H9 (cell line): ENCODE data around the gene SP3. TPM values are rescaled to one million over a fixed set of nuclear protein-coding genes. Genes with fewer than 3 reads are reported as not detected.

Experiments
- DNase-seq: peaks from one replicate; pipeline ENCODE4 v3.0.0-alpha.2; 2017
- H2AFZ ChIP-seq: one replicate; pipeline ENCODE4 v1.6.1; 2013; ENCODE audit warnings: mild to moderate bottlenecking, low read length, control low read depth, moderate library complexity
- H2AK5ac ChIP-seq: 2 replicates; pipeline ENCODE4 v1.6.1; 2013; ENCODE audit warnings: low read length, control low read depth, mixed read lengths; ENCODE audit not compliant: insufficient read length
- H2BK120ac ChIP-seq: one replicate; pipeline ENCODE4 v1.6.1; 2013; ENCODE audit warnings: low read depth, mild to moderate bottlenecking, low read length, control low read depth, inconsistent platforms; ENCODE audit not compliant: poor library complexity, severe bottlenecking
- H2BK12ac ChIP-seq: 2 replicates; pipeline ENCODE4 v1.6.1; 2013; ENCODE audit warnings: low read length, control low read depth, mixed read lengths, low read depth; ENCODE audit not compliant: insufficient read length
- H2BK15ac ChIP-seq: 2 replicates; pipeline ENCODE4 v1.6.1; 2013; ENCODE audit warnings: low read depth, low read length, control low read depth
- H2BK20ac ChIP-seq: one replicate; pipeline ENCODE4 v1.6.1; 2013; ENCODE audit warnings: low read depth, mild to moderate bottlenecking, low read length, control low read depth, inconsistent platforms; ENCODE audit not compliant: poor library complexity, severe bottlenecking
- H2BK5ac ChIP-seq: 2 replicates; pipeline ENCODE4 v1.6.1; 2013; ENCODE audit warnings: low read length, control low read depth, mixed read lengths; ENCODE audit not compliant: insufficient read length
- H3K14ac ChIP-seq: 2 replicates; pipeline ENCODE4 v1.6.1; 2013; ENCODE audit warnings: low read length, control low read depth; ENCODE audit not compliant: insufficient read depth
- H3K18ac ChIP-seq: 2 replicates; pipeline ENCODE4 v1.6.1; 2013; ENCODE audit warnings: low read depth, mild to moderate bottlenecking, mixed read lengths, low read length, control low read depth; ENCODE audit not compliant: insufficient read length
- H3K23ac ChIP-seq: 2 replicates; pipeline ENCODE4 v1.6.1; 2013; ENCODE audit warnings: low read length, control low read depth, mixed read lengths, low read depth; ENCODE audit not compliant: insufficient read length
- H3K23me2 ChIP-seq: 2 replicates; pipeline ENCODE4 v1.6.1; 2013; ENCODE audit warnings: low read depth, mild to moderate bottlenecking, mixed read lengths, low read length, control low read depth; ENCODE audit not compliant: insufficient read length, poor library complexity, severe bottlenecking
- H3K27ac ChIP-seq: 2 replicates; pipeline ENCODE4 v1.5.1; 2013; ENCODE audit warnings: low read length, control low read depth, mixed read lengths, low read depth; ENCODE audit not compliant: insufficient read length
- H3K27me3 ChIP-seq: 2 replicates; pipeline ENCODE4 v1.6.1; 2013; ENCODE audit warnings: low read length, control low read depth, inconsistent platforms; ENCODE audit not compliant: insufficient read depth
- H3K4ac ChIP-seq: 2 replicates; pipeline ENCODE4 v1.6.1; 2013; ENCODE audit warnings: low read depth, mild to moderate bottlenecking, control low read depth, inconsistent platforms, low read length, moderate library complexity
- H3K4me1 ChIP-seq: 2 replicates; pipeline ENCODE4 v1.6.1; 2013; ENCODE audit warnings: low read length, control low read depth, inconsistent platforms; ENCODE audit not compliant: insufficient read depth
- H3K4me2 ChIP-seq: 2 replicates; pipeline ENCODE4 v1.6.1; 2013; ENCODE audit warnings: low read length, control low read depth, mixed read lengths; ENCODE audit not compliant: insufficient read length, insufficient read depth
- H3K56ac ChIP-seq: 2 replicates; pipeline ENCODE4 v1.6.1; 2013; ENCODE audit warnings: low read depth, mild to moderate bottlenecking, mixed read lengths, low read length, control low read depth; ENCODE audit not compliant: insufficient read length
- H3K79me1 ChIP-seq: 2 replicates; pipeline ENCODE4 v1.6.1; 2013; ENCODE audit warnings: low read depth, mild to moderate bottlenecking, moderate library complexity, low read length, control low read depth, inconsistent platforms; ENCODE audit not compliant: insufficient read depth, poor library complexity, severe bottlenecking
- H3K79me2 ChIP-seq: 2 replicates; pipeline ENCODE4 v1.6.1; 2013; ENCODE audit warnings: low read length, control low read depth, inconsistent platforms; ENCODE audit not compliant: insufficient read depth
- H3K9ac ChIP-seq: 2 replicates; pipeline ENCODE4 v1.6.1; 2013; ENCODE audit warnings: low read length, control low read depth, mixed read lengths; ENCODE audit not compliant: insufficient read length; ENCODE audit errors: extremely low read depth
- H3K9me3 ChIP-seq: one replicate; pipeline ENCODE4 v1.6.1; 2013; ENCODE audit warnings: low read depth, low read length, inconsistent platforms; ENCODE audit not compliant: control insufficient read depth
- H3T11ph ChIP-seq: one replicate; pipeline ENCODE4 v1.6.1; 2013; ENCODE audit warnings: mild to moderate bottlenecking, low read length, control low read depth, inconsistent platforms
- H4K20me1 ChIP-seq: one replicate; pipeline ENCODE4 v1.6.1; 2013; ENCODE audit not compliant: control insufficient read depth, insufficient read length, insufficient read depth
- H4K5ac ChIP-seq: 2 replicates; pipeline ENCODE4 v1.6.1; 2013; ENCODE audit warnings: low read depth, mild to moderate bottlenecking, mixed read lengths, low read length, control low read depth; ENCODE audit not compliant: insufficient read length
- H4K8ac ChIP-seq: replicated peaks from 2 replicates; pipeline ENCODE4 v1.6.1; 2013; ENCODE audit warnings: low read length, control low read depth, mixed read lengths, low read depth; ENCODE audit not compliant: insufficient read length
- H4K91ac ChIP-seq: 2 replicates; pipeline ENCODE4 v1.6.1; 2013; ENCODE audit warnings: low read depth, mild to moderate bottlenecking, moderate library complexity, mixed read lengths, low read length, control low read depth; ENCODE audit not compliant: insufficient read length
- H3K27ac Mint-ChIP-seq, 3 experiments: 2 replicates in 2 of 3; 3 replicates in 1 of 3; pipeline ENCODE4 v1.8.0; 2020 to 2021; ENCODE audit warnings: mixed read lengths in 3 of 3, mild to moderate bottlenecking in 1 of 3, moderate library complexity in 1 of 3
- H3K27me3 Mint-ChIP-seq: 2 replicates; pipeline ENCODE4 v1.8.0; 2021; ENCODE audit warnings: low read depth, mild to moderate bottlenecking, moderate library complexity, mixed read lengths
- H3K36me3 Mint-ChIP-seq, 3 experiments: 2 replicates in 2 of 3; 3 replicates in 1 of 3; pipeline ENCODE4 v1.8.0; 2020 to 2021; ENCODE audit warnings: low read depth in 3 of 3, mixed read lengths in 3 of 3; ENCODE audit not compliant: insufficient read depth in 1 of 3
- H3K4me1 Mint-ChIP-seq, 2 experiments: 2 replicates each; pipeline ENCODE4 v1.8.0; 2020; ENCODE audit warnings: mixed read lengths in 2 of 2
- H3K4me3 Mint-ChIP-seq, 2 experiments: 2 replicates in 1 of 2; 3 replicates in 1 of 2; pipeline ENCODE4 v1.8.0; 2020 to 2021; ENCODE audit warnings: mild to moderate bottlenecking in 2 of 2, mixed read lengths in 2 of 2, moderate library complexity in 1 of 2
- H3K9me3 Mint-ChIP-seq, 2 experiments: 2 replicates in 1 of 2; 3 replicates in 1 of 2; pipeline ENCODE4 v1.8.0; 2020; ENCODE audit warnings: mild to moderate bottlenecking in 2 of 2, mixed read lengths in 2 of 2, moderate library complexity in 1 of 2
- CTCF ChIP-seq: fragments of 200-600 bp; sonication (generic); conservative IDR thresholded peaks from 3 replicates; pipeline ENCODE4 v1.8.0; 2021; ENCODE audit warnings: antibody characterized with exemption, mild to moderate bottlenecking
- WGBS: extraction: QIAGEN DNeasy Blood & Tissue Kit; methylation state at CpG from one replicate; pipeline ENCODE4 v1.1.7; 2013; ENCODE audit warnings: missing lambda C conversion rate, low lambda C conversion rate, mixed read lengths; ENCODE audit not compliant: insufficient read length; ENCODE audit errors: extremely low coverage; 5-methylcytosine and 5-hydroxymethylcytosine counted together
- total RNA-seq: library from RNA; stranded (reverse); gene quantifications from 2 replicates; pipeline ENCODE4 v1.2.1, GENCODE V29; 2021

The SP3 gene
- total RNA-seq, 1 experiment from 2014 or later, result 86.3 TPM

DNA sequence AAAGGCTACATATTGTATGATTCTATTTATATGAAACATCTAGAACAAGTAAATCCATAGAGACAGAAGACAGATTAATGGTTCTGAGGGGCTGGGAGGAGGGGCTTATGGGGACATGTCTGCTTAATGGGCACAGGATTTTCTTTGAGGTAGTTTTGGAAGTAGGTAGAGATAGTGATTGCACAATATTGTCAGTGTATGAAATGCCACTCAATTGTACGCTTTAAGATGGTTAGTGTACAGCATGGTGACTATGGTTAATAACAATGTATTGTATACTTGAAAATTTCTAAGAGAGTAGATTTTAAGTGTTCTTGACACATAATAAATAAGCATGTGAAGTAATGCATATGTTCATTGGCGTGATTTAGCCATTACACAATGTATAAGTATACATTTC lies 68.4 kb downstream of the SP3 start:
- Mint-ChIP-seq H3K4me3 (no peak overlapping the region), H3K27ac (no peak overlapping the region), H3K36me3 (no peaks in the 10 kb centered on the region), H3K4me1 (no peaks in the 10 kb centered on the region), H3K27me3 (no peaks in the 10 kb centered on the region), H3K9me3 (0 out of 5 replicates have a peak, but pooled peaks cover 0 to 2% of the 10 kb centered on the region in 2 experiments)
- no peak overlapping the region for H3K23ac ChIP-seq
- no peak overlapping the region for H2AFZ ChIP-seq
- H3K79me1 ChIP-seq, result no peaks in the 10 kb centered on the region
- no peak overlapping the region for H2BK12ac ChIP-seq
- H3K9me3 ChIP-seq, result no peaks in the 10 kb centered on the region
- no CpG with 5 or more reads among the region's 2 CpGs for WGBS
- no peak overlapping the region for H3K14ac ChIP-seq
- H2BK20ac ChIP-seq, result no peak overlapping the region
- no peak overlapping the region for H3K4me2 ChIP-seq
- no peak overlapping the region for H3K18ac ChIP-seq
- no peak overlapping the region for H3K9ac ChIP-seq
- no peak overlapping the region for H2AK5ac ChIP-seq
- H4K20me1 ChIP-seq, result no peaks in the 10 kb centered on the region
- no peaks in the 10 kb centered on the region for H3K27me3 ChIP-seq
- H3K23me2 ChIP-seq, result no peaks in the 10 kb centered on the region
- H3K27ac ChIP-seq, result no peak overlapping the region
- no peaks in the 10 kb centered on the region for H3K79me2 ChIP-seq
- no peaks in the 10 kb centered on the region for H3K4me1 ChIP-seq
- H2BK120ac ChIP-seq, result no peak overlapping the region
- H3K4ac ChIP-seq, result no peak overlapping the region
- no peak overlapping the region for H3K56ac ChIP-seq
- no peak overlapping the region for H4K5ac ChIP-seq
- no peak for DNase-seq
- no peak overlapping the region for H4K8ac ChIP-seq
- H3T11ph ChIP-seq, result no peak overlapping the region
- H2BK5ac ChIP-seq, result no peak overlapping the region
- H2BK15ac ChIP-seq, result no peak overlapping the region
- no peak for TF ChIP-seq CTCF
- H4K91ac ChIP-seq, result no peak overlapping the region
